OCI-LY7 (cell line): ENCODE measurements around the gene NAGLU. TPM values are rescaled to one million over a fixed set of nuclear protein-coding genes. Genes with fewer than 3 reads are reported as not detected.

ENCODE experiments used
- BruUV-seq: library from RNA; stranded (reverse); fragments of 400-500 nt; replicated peaks from 2 replicates; lab custom pipeline; 2021; lab: Mats Ljungman, UMichigan
- CTCF ChIA-PET: fragments of 300-600 bp; sonication (Branson Sonifier 250); formaldehyde crosslinking; loops from one replicate; lab custom pipeline; 2022; ENCODE audit warnings: antibody characterized with exemption; ENCODE audit not compliant: unreplicated experiment; lab: Charles Lee
- POLR2A ChIA-PET: fragments of 300-600 bp; sonication (Branson Sonifier 250); formaldehyde crosslinking; loops from one replicate; lab custom pipeline; 2022; ENCODE audit warnings: antibody characterized with exemption; lab: Charles Lee
- DNase-seq: peaks from one replicate; pipeline ENCODE4 v3.0.0-alpha.2; 2015; ENCODE audit warnings: low spot score
- H2AFZ ChIP-seq: fragments of 200-600 bp; sonication (generic), shearing (Covaris generic); 2 replicates; pipeline ENCODE4 v1.6.1; 2014; ENCODE audit warnings: mild to moderate bottlenecking, antibody characterized with exemption, low read length, moderate library complexity
- H3K27ac ChIP-seq: fragments of 200-600 bp; sonication (generic); 2 replicates; pipeline ENCODE4 v1.5.1; 2014; ENCODE audit warnings: mixed run types, low read depth, mild to moderate bottlenecking, moderate library complexity, low read length, inconsistent platforms; ENCODE audit not compliant: poor library complexity, severe bottlenecking
- H3K36me3 ChIP-seq: fragments of 200-600 bp; sonication (generic); 2 replicates; pipeline ENCODE4 v1.6.1; 2014; ENCODE audit warnings: mild to moderate bottlenecking, antibody characterized with exemption, low read length, moderate library complexity, mixed read lengths; ENCODE audit not compliant: insufficient read depth
- H3K4me1 ChIP-seq: fragments of 200-600 bp; sonication (generic); 2 replicates; pipeline ENCODE4 v1.5.1; 2014; ENCODE audit warnings: mild to moderate bottlenecking, low read length; ENCODE audit not compliant: insufficient read depth, poor library complexity, severe bottlenecking
- H3K4me2 ChIP-seq: fragments of 200-600 bp; sonication (generic); 2 replicates; pipeline ENCODE4 v1.6.1; 2014; ENCODE audit warnings: mild to moderate bottlenecking, low read length
- H3K4me3 ChIP-seq: fragments of 200-600 bp; sonication (generic); 2 replicates; pipeline ENCODE4 v1.5.1; 2014; ENCODE audit warnings: mild to moderate bottlenecking, low read depth, low read length; ENCODE audit not compliant: poor library complexity, severe bottlenecking
- H3K79me2 ChIP-seq: fragments of 200-600 bp; sonication (generic); 2 replicates; pipeline ENCODE4 v1.6.1; 2016; ENCODE audit warnings: low read depth, mild to moderate bottlenecking, low read length, moderate library complexity, mixed read lengths; ENCODE audit not compliant: insufficient read depth
- H3K9me2 ChIP-seq: fragments of 200-600 bp; sonication (generic); 2 replicates; pipeline ENCODE4 v1.6.1; 2016; ENCODE audit warnings: mild to moderate bottlenecking, low read length, mixed read lengths; ENCODE audit not compliant: insufficient read depth
- H3K9me3 ChIP-seq: fragments of 200-600 bp; sonication (generic); 2 replicates; pipeline ENCODE4 v1.6.1; 2014; ENCODE audit warnings: mild to moderate bottlenecking, mixed run types, low read length, mixed read lengths
- H4K20me1 ChIP-seq: fragments of 200-600 bp; sonication (generic); 2 replicates; pipeline ENCODE4 v1.6.1; 2014; ENCODE audit warnings: mild to moderate bottlenecking, antibody characterized with exemption, low read length, moderate library complexity, mixed read lengths; ENCODE audit not compliant: insufficient read depth
- CTCF ChIP-seq: fragments of 200-600 bp; sonication (generic); conservative IDR thresholded peaks from 2 replicates; pipeline ENCODE4 v1.5.1; 2014; ENCODE audit warnings: mild to moderate bottlenecking, antibody characterized with exemption, low read length, moderate library complexity, mixed read lengths
- EZH2phosphoT487 ChIP-seq: fragments of 200-600 bp; sonication (generic); IDR thresholded peaks from 2 replicates; pipeline ENCODE4 v1.6.1; 2018; ENCODE audit warnings: low read depth, borderline replicate concordance, mild to moderate bottlenecking, mixed run types, antibody characterized with exemption, low read length, moderate library complexity, mixed read lengths
- intact Hi-C: fragments of 100-400 bp; cut with micrococcal nuclease; formaldehyde crosslinking; loops from one replicate; pipeline ENCODE4 v1.10.0; 2022; ENCODE audit not compliant: unreplicated experiment
- total RNA-seq, 2 experiments: library from RNA; depleted of rRNA in 1 of 2; stranded (reverse); fragments of >200 nt in 1 of 2; shearing (Covaris generic) in 1 of 2; gene quantifications; 2 replicates each; pipeline ENCODE4 v1.2.3, GENCODE V29; 2014 to 2022

Gene NAGLU
- total RNA-seq, 2 experiments from 2014 or later = 37.6 to 42.8 TPM

GRCh38 chr17:42502926-42503325, 33.1 kb upstream of the NAGLU start:
- H3K36me3 ChIP-seq = peaks cover 36% of the 10 kb centered on the region
- intact Hi-C loops = no loop called here
- no peak overlapping the region for H3K4me3 ChIP-seq
- H3K4me1 ChIP-seq = no peaks in the 10 kb centered on the region
- no TSS peak for BruUV-seq
- DNase-seq = no peak
- no peaks in the 10 kb centered on the region for H4K20me1 ChIP-seq
- H3K27ac ChIP-seq = no peak overlapping the region
- ChIA-PET CTCF (no interaction called here), POLR2A (interaction anchor here (0.5 kb wide), 1 partner anchor 269 kb away, joined by 3 read pairs; no protein-coding TSS in a partner anchor)
- no peak overlapping the region for H3K4me2 ChIP-seq
- H3K9me3 ChIP-seq = no peaks in the 10 kb centered on the region
- TF ChIP-seq CTCF (no peak), EZH2phosphoT487 (no peak)
- no peak overlapping the region for H2AFZ ChIP-seq
- H3K9me2 ChIP-seq = no peaks in the 10 kb centered on the region
- no peaks in the 10 kb centered on the region for H3K79me2 ChIP-seq

GRCh38 chr17:42507671-42508070, 28.4 kb upstream of the NAGLU start:
- DNase-seq = no peak
- no TSS peak for BruUV-seq
- POLR2A ChIA-PET = no interaction called here
- Histone ChIP-seq H2AFZ (no peak overlapping the region), H3K4me1 (no peaks in the 10 kb centered on the region), H3K27ac (no peak overlapping the region), H3K4me2 (no peak overlapping the region), H3K4me3 (no peak overlapping the region), H3K79me2 (no peaks in the 10 kb centered on the region), H3K9me2 (no peaks in the 10 kb centered on the region), H3K9me3 (no peaks in the 10 kb centered on the region), H4K20me1 (no peaks in the 10 kb centered on the region), H3K36me3 (peaks cover 15% of the 10 kb centered on the region)
- CTCF ChIA-PET = no interaction called here
- intact Hi-C loops = no loop called here
- TF ChIP-seq EZH2phosphoT487 = no peak
- no peak for TF ChIP-seq CTCF

- Histone ChIP-seq H3K36me3 (peaks cover 10% of the 10 kb centered on the region), H3K79me2 (no peaks in the 10 kb centered on the region), H2AFZ (no peak overlapping the region), H3K4me1 (no peaks in the 10 kb centered on the region), H3K4me2 (no peak overlapping the region), H3K4me3 (no peak overlapping the region), H3K9me2 (no peaks in the 10 kb centered on the region), H3K9me3 (no peaks in the 10 kb centered on the region), H4K20me1 (no peaks in the 10 kb centered on the region), H3K27ac (no peak overlapping the region)
- ChIA-PET POLR2A (no interaction called here), CTCF (no interaction called here)
- no peak for DNase-seq
- intact Hi-C loops = no loop called here
- no peak for TF ChIP-seq CTCF
- TF ChIP-seq EZH2phosphoT487 = no peak
- BruUV-seq = no TSS peak
Measured at GRCh38 chr17:42508426-42509165, 27.4 kb upstream of the NAGLU start.
